Esophagus muscularis mucosa (tissue), 3 donors: ENCODE results near the gene PRKAR1B.

Source experiments
- POLR2AphosphoS5 ChIP-seq, 2 donors: sonication (generic); formaldehyde crosslinking; IDR thresholded peaks; one replicate each; pipeline ENCODE4 v1.6.1; 2017; ENCODE audit warnings: antibody characterized with exemption in 2 of 2
- TF ChIP-seq, protein P1 (sequence below), 3 experiments: fragments of 200-600 bp in 2 of 3; fragments of 450-650 bp in 1 of 3; sonication (generic) in 2 of 3; IDR thresholded peaks; one replicate each; pipeline ENCODE4 v1.5.1; 2017 to 2019; ENCODE audit warnings: antibody characterized with exemption in 3 of 3, mild to moderate bottlenecking in 2 of 3, moderate library complexity in 1 of 3

DNA sequence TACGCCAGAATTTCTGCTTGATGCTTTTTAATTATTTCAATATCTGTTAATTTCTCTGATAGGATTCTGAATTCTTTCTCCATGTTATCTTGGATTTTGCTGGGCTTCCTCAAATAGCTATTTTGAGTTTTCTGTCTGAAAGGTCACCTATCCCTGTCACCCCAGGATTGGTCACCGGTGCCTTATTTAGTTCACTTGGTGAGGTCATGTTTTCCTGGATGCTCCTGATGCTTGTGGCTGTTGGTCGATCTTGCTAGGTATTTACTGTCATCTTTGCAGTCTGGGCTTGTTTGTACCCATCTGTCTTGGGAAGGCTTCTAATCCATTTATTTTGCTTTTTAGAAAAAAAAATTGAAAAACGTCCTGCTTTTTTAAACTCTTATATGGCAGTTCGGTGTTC is 11.2 kb upstream of the PRKAR1B start:
- TF ChIP-seq, protein P1, sequence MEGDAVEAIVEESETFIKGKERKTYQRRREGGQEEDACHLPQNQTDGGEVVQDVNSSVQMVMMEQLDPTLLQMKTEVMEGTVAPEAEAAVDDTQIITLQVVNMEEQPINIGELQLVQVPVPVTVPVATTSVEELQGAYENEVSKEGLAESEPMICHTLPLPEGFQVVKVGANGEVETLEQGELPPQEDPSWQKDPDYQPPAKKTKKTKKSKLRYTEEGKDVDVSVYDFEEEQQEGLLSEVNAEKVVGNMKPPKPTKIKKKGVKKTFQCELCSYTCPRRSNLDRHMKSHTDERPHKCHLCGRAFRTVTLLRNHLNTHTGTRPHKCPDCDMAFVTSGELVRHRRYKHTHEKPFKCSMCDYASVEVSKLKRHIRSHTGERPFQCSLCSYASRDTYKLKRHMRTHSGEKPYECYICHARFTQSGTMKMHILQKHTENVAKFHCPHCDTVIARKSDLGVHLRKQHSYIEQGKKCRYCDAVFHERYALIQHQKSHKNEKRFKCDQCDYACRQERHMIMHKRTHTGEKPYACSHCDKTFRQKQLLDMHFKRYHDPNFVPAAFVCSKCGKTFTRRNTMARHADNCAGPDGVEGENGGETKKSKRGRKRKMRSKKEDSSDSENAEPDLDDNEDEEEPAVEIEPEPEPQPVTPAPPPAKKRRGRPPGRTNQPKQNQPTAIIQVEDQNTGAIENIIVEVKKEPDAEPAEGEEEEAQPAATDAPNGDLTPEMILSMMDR (IDR thresholded peaks at IDR 0.05) = no peak
- no peak for TF ChIP-seq POLR2AphosphoS5 (IDR thresholded peaks at IDR 0.05)
